K562 (cell line): ENCODE results near the gene ST3GAL5. TPM values are rescaled to one million over a fixed set of nuclear protein-coding genes. Genes with fewer than 3 reads are reported as not detected.

Experiments
- CREB5 ChIP-seq: fragments of 250-450 bp; sonication (Bioruptor Pico); IDR thresholded peaks from 2 replicates; pipeline ENCODE4 v1.5.0; 2020; ENCODE audit warnings: mild to moderate bottlenecking
- DNMT1 ChIP-seq: fragments of 450-650 bp; IDR thresholded peaks from 2 replicates; pipeline ENCODE4 v1.6.1; 2016; ENCODE audit warnings: antibody characterized with exemption, mild to moderate bottlenecking
- HDAC1 ChIP-seq, 2 experiments: fragments of 450-650 bp; IDR thresholded peaks; 2 replicates each; pipeline ENCODE4 v1.6.1; 2016 to 2017; ENCODE audit warnings: inconsistent platforms in 1 of 2, mild to moderate bottlenecking in 1 of 2, moderate library complexity in 1 of 2
- PHB2 ChIP-seq: fragments of 450-650 bp; IDR thresholded peaks from 2 replicates; pipeline ENCODE4 v1.6.1; 2017; ENCODE audit warnings: low read depth
- RERE ChIP-seq: sonication (generic); formaldehyde crosslinking; IDR thresholded peaks from 2 replicates; pipeline ENCODE4 v1.8.0; 2023; ENCODE audit warnings: missing genetic modification reagents, mild to moderate bottlenecking, borderline replicate concordance
- TARDBP ChIP-seq: fragments of 450-650 bp; IDR thresholded peaks from 2 replicates; pipeline ENCODE4 v1.6.1; 2016
- THRB ChIP-seq: fragments of 450-650 bp; formaldehyde crosslinking; conservative IDR thresholded peaks from 2 replicates; pipeline ENCODE4 v1.4.0; 2022; ENCODE audit warnings: mild to moderate bottlenecking, missing genetic modification characterization
- ZC3H4 ChIP-seq: sonication (generic); formaldehyde crosslinking; IDR thresholded peaks from 2 replicates; pipeline ENCODE4 v1.9.0; 2021; ENCODE audit warnings: missing genetic modification reagents, borderline replicate concordance
- ZNF518B ChIP-seq: fragments of 250-450 bp; sonication (Bioruptor Pico); IDR thresholded peaks from 2 replicates; pipeline ENCODE4 v1.5.0; 2021; ENCODE audit warnings: mild to moderate bottlenecking, moderate library complexity
- polyA plus RNA-seq, 8 experiments: library from polyadenylated mRNA; depleted of rRNA in 4 of 8; stranded (reverse) in 5 of 8; unstranded in 3 of 8; fragments of >200 nt; fragmentation: Nextera tagmentation in 2 of 8; fragmentation: Illumina TruSeq in 1 of 8; extraction: Ambion mirVana in 2 of 8; extraction: Trizol in 1 of 8; gene quantifications; 2 replicates each; pipeline versions ENCODE4 v1.2.1 to v1.2.3, GENCODE V29; 2011 to 2014; ENCODE audit warnings: inconsistent platforms in 1 of 8, missing spikeins in 1 of 8
- total RNA-seq, 7 experiments: library from RNA; depleted of rRNA in 6 of 7; stranded (reverse); fragments of >200 nt in 6 of 7; fragmentation: Illumina TruSeq in 2 of 7; extraction: Trizol in 2 of 7; gene quantifications; 2 replicates each; pipeline versions ENCODE4 v1.2.1 to v1.2.3, GENCODE V29; 2011 to 2021; ENCODE audit warnings: low replicate concordance in 1 of 7

Gene ST3GAL5
- total and polyA plus RNA-seq, 9 of the 15 experiments (the other 6 are each of a cell fraction or from before 2014, with no cell fraction given) = 1.6 to 10.0 (median 4.2) TPM

- no peak for TF ChIP-seq ZNF518B
- TF ChIP-seq HDAC1 (IDR thresholded peaks at IDR 0.05) = peak in 1 of 2 experiments; percentile 56; a peak in 1 of 4 replicates
- TF ChIP-seq TARDBP = no peak
- TF ChIP-seq RERE = no peak
- TF ChIP-seq PHB2 = no peak
- TF ChIP-seq DNMT1 = no peak
- TF ChIP-seq THRB (CRISPR knock-in tag) = no peak
- TF ChIP-seq CREB5 (CRISPR knock-in tag) = no peak
- TF ChIP-seq ZC3H4 (CRISPR knock-in tag) = no peak
These were observed 32.9 kb upstream of the ST3GAL5 start (continued) for GRCh38 chr2:85921659-85922058.
